T-helper 1 cell treated with Interleukin-12 subunit alpha and Interleukin-12 subunit beta and Interleukin-4 antibody, amounts not matched to agents 30 μg/mL and 1 μg/mL, for 36 hours (primary cell): ENCODE measurements around the gene ATG14.
"Not testable (repeated sequence)": the region's sequence is repeated elsewhere in the genome, so short reads cannot be mapped to it uniquely, and the experiment has no call there.

Experiments
- H3K27ac Mint-ChIP-seq: one replicate; pipeline ENCODE4 v1.8.0; 2021; ENCODE audit warnings: mild to moderate bottlenecking, mixed read lengths
- H3K27me3 Mint-ChIP-seq: one replicate; pipeline ENCODE4 v1.8.0; 2021; ENCODE audit warnings: low read depth, mixed read lengths
- H3K36me3 Mint-ChIP-seq: one replicate; pipeline ENCODE4 v1.8.0; 2021; ENCODE audit warnings: low read depth, mixed read lengths
- H3K4me1 Mint-ChIP-seq: one replicate; pipeline ENCODE4 v1.8.0; 2021; ENCODE audit warnings: low read depth, mixed read lengths
- H3K4me3 Mint-ChIP-seq: one replicate; pipeline ENCODE4 v1.8.0; 2021; ENCODE audit warnings: mild to moderate bottlenecking, moderate library complexity, mixed read lengths
- H3K9me3 Mint-ChIP-seq: one replicate; pipeline ENCODE4 v1.8.0; 2021; ENCODE audit warnings: mixed read lengths

ATG14 gene

DNA sequence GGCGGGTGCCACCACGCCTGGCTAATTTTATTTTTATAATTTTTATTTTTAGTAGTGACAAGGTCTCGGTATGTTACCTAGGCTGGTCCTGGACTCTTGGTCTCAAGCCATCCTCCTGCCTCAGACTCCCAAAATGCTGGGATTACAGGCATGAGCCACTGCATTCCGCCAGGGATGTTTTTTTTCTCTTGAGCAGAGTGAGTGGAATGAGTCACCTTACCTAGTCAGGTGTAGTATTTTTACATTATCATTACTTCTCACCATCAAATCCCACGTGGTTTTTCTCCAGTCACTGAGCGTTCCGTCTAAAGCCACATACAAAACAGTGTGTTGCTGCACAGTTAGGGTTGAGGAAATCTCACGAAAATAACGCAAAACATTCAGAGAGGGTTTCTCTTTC lies 29.7 kb upstream of the ATG14 start:
- Mint-ChIP-seq H3K9me3 (no peaks in the 10 kb centered on the region), H3K27ac (no peak overlapping the region), H3K4me3 (no peak overlapping the region), H3K27me3 (peaks cover 4% of the 10 kb centered on the region), H3K36me3 (no peaks in the 10 kb centered on the region), H3K4me1 (no peaks in the 10 kb centered on the region)

DNA sequence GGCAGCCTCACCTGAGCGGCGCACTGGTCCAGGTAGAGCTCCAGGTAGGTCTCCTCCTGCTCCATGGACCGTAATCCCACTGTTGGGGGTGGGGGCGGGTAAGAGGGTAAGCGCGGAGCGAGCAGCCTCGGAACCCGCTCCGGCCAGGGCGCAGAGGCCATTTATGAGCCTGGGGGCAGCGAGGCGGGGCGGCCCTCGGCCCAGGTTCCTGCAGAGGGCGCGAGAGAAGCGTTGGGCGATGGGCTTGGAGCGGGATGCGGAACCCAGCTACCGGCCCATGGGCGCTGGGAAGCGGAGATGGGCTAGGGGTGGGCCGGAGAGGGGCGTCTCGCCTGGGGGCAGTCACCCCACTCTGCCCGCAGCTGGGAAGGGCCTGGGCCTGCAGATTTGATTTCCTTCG lies 28.8 kb upstream of the ATG14 start, which contains the start of gene TBPL2:
Gene TBPL2, minus strand, starts transcription at position 232 of the 400 bp plus-strand sequence. Its CDS starts 167 bp downstream, at position 65.
- Mint-ChIP-seq H3K36me3 (no peaks in the 10 kb centered on the region), H3K27me3 (peaks cover 4% of the 10 kb centered on the region), H3K4me1 (no peaks in the 10 kb centered on the region), H3K4me3 (no peak within 1 kb of the TSS), H3K27ac (no peak within 1 kb of the TSS), H3K9me3 (no peaks in the 10 kb centered on the region)

DNA sequence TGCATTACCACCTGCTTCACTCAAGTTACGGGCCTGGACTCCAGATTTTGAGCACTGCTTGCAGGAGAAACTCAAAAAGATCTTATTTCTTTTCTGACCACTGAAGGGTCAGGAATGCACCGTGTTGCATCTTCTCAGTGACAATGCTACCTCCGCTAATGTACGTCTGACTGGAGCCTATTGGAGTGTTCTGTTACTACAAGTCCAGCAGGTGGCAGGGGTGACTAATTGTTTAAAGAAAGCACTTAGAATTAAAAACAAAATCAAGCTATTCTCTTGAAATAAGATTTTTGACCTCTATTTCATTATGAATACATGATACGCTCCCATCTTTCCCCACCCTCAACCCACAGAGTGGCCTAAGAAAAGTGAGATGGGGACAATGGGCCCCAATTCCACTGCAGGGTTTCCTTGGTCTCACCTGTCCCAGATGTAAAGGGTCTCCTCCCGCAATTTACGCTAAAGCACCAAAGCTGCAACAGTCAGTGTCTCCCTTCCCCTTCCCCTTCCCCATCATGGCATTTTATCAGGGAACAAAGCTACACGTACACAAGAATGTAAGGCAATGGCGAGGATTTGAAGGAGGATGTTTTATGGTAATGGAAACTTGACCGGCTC lies 26.5 kb upstream of the ATG14 start:
- Mint-ChIP-seq H3K9me3 (no peaks in the 10 kb centered on the region), H3K27me3 (peaks cover 4% of the 10 kb centered on the region), H3K27ac (no peak overlapping the region), H3K4me3 (no peak overlapping the region), H3K36me3 (no peaks in the 10 kb centered on the region), H3K4me1 (peaks cover 12% of the 10 kb centered on the region)

DNA sequence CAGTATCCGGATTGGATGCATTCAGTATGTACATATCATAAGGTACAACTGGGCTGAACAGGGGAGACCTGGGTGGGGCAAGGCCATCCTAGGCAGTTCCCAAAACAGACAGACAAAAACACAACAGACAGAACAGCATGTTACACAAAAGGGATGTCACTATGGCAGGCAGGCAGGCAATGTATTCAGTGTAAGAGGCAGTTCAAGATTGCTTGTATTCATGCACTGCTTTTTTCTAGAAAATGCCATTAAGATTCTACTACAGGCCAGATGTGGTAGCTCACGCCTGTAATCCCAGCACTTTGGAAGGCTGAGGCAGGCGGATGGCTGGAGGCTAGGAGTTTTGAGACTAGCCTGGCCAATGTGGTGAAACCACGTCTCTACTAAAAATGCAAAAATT lies 25.3 kb upstream of the ATG14 start:
- H3K27me3 Mint-ChIP-seq, result peaks cover 4% of the 10 kb centered on the region
- no peaks in the 10 kb centered on the region for H3K36me3 Mint-ChIP-seq
- H3K4me1 Mint-ChIP-seq, result peaks cover 14% of the 10 kb centered on the region
- H3K4me3 Mint-ChIP-seq, result no peak overlapping the region
- no peak overlapping the region for H3K27ac Mint-ChIP-seq
- no peaks in the 10 kb centered on the region for H3K9me3 Mint-ChIP-seq

DNA sequence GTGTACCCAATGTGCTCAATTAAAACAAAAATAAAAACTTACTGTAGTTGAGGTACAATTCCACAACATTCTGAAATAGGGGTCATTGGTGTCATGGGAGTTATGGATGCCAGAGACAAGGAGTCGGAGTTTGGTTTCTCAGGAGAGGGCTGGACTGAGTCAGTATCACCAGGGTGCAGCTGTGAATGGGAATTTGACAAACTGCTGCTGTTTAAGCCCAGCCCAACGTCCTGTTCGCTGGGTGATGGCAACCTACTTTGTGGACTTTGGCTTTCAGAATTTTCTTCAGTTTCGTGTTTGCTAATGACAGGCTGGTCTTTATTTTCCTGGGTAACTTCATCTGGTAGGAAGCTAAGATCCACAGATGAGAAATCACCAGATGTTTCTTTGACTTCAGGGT lies 24.9 kb upstream of the ATG14 start:
- H3K36me3 Mint-ChIP-seq, result no peaks in the 10 kb centered on the region
- H3K4me1 Mint-ChIP-seq, result peaks cover 14% of the 10 kb centered on the region
- peaks cover 4% of the 10 kb centered on the region for H3K27me3 Mint-ChIP-seq
- no peak overlapping the region for H3K27ac Mint-ChIP-seq
- H3K9me3 Mint-ChIP-seq, result no peaks in the 10 kb centered on the region
- H3K4me3 Mint-ChIP-seq, result no peak overlapping the region

DNA sequence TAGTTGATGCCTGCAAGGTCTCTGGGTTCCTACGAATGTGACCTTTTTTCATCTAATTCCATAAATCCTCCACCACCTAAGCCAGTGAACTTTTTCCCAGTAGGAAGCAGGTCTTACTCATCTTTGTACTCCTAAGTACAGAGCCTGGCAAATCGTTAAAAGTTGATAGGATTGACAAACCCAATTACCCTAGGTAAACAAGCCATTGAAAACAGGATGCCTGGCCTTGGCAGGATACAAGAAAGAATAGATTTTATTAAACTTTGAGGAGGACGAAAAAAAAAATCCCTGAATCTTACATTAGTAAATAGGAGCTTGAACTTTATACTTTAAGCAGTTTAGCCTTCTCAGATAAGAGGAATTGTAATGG lies 23.2 kb upstream of the ATG14 start:
- Mint-ChIP-seq H3K27ac (no peak overlapping the region), H3K4me3 (no peak overlapping the region), H3K36me3 (no peaks in the 10 kb centered on the region), H3K4me1 (peaks cover 18% of the 10 kb centered on the region), H3K9me3 (no peaks in the 10 kb centered on the region), H3K27me3 (peaks cover 4% of the 10 kb centered on the region)

DNA sequence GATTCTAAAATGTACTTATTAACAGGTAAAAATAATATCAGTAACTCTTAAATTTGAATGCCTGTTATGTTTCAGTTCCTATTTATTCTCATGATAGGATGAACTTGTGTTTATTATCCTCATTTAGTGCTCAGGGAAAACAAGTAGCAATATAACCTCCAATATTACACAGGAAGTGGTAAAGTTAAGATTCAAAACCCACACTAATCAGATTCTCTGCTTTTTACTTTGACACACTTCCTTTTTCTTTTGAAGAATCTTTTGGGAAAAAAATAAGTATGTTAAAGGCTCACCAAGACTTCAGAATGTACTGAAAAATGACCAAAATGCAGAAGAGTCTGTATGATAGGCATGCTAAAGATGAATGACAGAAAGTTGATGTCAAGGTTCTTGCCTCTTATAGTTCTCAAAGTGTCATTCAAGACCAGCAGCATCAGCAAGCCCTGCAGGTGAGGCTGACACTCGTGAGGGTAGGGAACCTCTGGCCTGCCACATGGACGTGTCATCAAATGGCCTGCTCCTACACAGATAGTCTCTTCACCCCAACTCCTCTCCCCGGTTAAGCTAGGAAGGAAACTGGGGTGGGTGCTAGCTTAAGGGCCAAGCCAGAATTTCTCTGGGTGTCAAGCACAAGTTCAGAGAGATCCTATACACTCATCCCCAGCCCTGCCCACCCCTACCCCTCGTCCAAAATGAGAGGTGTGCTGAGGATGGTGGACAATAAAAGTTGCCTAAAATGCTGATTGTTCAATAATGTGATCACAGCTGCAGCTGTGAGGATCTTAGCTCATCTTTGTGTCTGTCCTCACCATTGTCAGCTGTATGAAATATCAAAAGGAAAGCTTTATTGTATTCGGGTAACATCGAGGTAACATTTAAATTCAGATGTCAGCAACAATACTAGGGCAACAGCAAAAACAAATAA lies 22.5 kb upstream of the ATG14 start:
- Mint-ChIP-seq H3K4me1 (peaks cover 18% of the 10 kb centered on the region), H3K36me3 (no peaks in the 10 kb centered on the region), H3K4me3 (peak overlapping the region; percentile 25), H3K27me3 (peaks cover 4% of the 10 kb centered on the region), H3K9me3 (no peaks in the 10 kb centered on the region), H3K27ac (no peak overlapping the region)

DNA sequence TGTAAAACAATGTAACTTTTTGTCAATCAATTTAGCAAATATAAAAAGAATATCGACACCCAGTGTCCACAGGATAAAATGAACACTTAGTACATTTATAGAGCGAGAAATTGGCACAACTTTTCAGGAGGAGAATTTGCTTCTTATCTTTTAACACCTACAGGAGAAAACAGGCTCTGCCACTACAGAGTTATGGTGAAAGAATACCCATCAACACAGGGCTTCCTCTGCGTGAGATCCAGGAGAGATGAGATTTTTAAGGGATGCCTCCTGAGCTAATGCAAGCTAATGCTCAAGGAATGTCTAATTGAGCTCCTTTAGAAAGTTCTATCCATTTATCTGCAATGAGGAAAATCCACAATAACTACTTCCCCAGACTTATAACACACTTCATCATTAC lies 21.0 kb upstream of the ATG14 start:
- H3K4me1 Mint-ChIP-seq, result peaks cover 18% of the 10 kb centered on the region

DNA sequence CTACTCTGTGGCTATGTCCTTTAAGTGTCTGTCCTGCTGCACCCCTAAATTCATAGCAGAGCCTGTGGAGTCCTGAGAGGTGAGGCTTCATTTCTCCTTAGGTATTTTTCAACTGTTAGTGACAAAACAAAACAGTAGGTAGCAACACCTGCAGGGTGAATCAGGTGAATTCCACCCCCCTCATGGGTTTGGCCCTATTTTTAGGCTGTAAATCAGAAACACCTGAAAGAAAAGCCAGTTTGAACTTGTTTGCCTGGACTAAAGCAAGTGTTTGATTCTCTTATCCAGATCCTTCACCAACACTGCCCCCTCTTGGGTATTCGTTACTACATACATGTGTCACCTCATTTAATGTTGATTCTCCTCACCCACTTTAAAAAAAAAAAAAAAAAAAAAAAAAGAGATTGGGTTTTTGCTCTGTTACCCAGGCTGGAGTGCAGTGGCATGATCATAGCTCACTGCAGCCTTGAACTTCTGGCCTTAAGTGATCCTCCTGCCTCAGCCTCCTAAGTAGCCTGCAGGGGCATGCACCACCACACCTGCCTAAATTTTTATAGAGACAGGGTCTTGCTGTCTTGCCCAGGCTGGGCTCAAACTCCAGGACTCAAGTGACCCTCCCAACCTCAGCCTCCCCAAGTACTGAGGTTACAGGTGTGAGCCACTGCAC lies 18.5 kb upstream of the ATG14 start:
- Mint-ChIP-seq H3K27me3 (no peaks in the 10 kb centered on the region), H3K27ac (peak overlapping the region; percentile 41), H3K4me1 (peaks cover 18% of the 10 kb centered on the region), H3K4me3 (no peak overlapping the region), H3K36me3 (no peaks in the 10 kb centered on the region), H3K9me3 (no peaks in the 10 kb centered on the region)

More for the DNA sequence above, 21.0 kb upstream of the ATG14 start:
- Mint-ChIP-seq H3K27me3 (no peaks in the 10 kb centered on the region), H3K9me3 (no peaks in the 10 kb centered on the region), H3K36me3 (no peaks in the 10 kb centered on the region), H3K4me3 (no peak overlapping the region), H3K27ac (no peak overlapping the region)

DNA sequence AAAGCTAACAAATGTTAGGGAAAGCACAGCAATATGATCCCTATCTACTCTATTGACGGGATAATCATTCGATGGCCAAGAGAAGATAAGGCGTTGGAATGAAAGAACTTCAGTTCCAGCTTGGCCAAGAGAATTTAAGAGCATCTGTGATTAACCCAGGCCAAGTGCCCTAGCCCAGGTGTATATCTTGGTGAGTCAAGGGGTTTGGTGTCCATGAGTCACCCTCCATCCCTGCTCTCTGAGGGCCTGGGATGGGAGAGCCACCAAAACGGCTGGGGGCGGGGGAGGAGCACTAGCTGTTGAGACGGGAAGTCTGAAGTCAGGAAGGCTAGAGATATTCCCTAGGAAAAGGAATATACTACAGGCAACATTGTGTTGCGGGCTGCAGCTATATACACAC lies 15.8 kb upstream of the ATG14 start:
- Mint-ChIP-seq H3K9me3 (no peaks in the 10 kb centered on the region), H3K27me3 (no peaks in the 10 kb centered on the region), H3K36me3 (no peaks in the 10 kb centered on the region), H3K4me3 (no peak overlapping the region), H3K4me1 (peaks cover 4% of the 10 kb centered on the region), H3K27ac (no peak overlapping the region)

DNA sequence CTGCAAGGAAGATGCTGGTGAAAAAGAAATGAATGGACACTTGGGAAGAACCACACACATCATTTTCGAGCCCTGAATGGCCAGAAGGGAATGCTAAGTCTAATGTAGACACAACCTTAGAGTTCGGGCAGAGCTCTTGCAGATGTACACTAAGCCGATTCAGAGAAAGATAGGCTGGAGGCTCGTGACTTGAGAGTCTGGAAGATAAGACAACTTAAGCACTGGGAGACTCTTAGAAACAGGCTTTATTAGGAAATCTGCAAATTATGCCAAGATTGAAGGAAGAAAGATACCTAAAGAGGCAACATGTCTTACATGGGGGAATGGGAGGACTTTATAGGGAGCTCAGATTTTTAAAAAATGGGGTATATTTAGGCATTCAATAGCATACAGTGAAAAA lies 15.3 kb upstream of the ATG14 start:
- H3K27me3 Mint-ChIP-seq, result no peaks in the 10 kb centered on the region
- H3K27ac Mint-ChIP-seq, result no peak overlapping the region
- H3K9me3 Mint-ChIP-seq, result no peaks in the 10 kb centered on the region
- H3K4me3 Mint-ChIP-seq, result no peak overlapping the region
- no peaks in the 10 kb centered on the region for H3K36me3 Mint-ChIP-seq
- peaks cover 4% of the 10 kb centered on the region for H3K4me1 Mint-ChIP-seq

DNA sequence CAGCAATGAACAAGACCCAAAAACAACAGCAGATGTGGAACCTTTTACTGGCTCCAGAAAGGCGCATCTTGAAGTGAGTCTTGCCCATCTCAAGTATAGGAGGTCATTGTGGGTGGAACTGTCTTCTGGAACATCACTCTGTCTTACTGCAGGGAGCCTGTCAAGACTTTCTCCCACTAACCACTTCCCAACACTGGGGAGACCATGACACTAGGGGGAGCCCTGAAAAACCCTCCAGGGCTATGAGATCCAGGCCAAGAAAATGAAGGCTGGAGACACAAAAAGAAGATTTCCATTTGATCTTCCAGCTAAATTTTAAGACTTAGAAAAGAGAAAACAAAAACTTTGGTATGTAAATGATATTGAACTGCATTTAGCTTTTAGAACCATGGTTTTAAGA lies 13.5 kb upstream of the ATG14 start:
- H3K4me3 Mint-ChIP-seq, result no peak overlapping the region
- H3K36me3 Mint-ChIP-seq, result no peaks in the 10 kb centered on the region

DNA sequence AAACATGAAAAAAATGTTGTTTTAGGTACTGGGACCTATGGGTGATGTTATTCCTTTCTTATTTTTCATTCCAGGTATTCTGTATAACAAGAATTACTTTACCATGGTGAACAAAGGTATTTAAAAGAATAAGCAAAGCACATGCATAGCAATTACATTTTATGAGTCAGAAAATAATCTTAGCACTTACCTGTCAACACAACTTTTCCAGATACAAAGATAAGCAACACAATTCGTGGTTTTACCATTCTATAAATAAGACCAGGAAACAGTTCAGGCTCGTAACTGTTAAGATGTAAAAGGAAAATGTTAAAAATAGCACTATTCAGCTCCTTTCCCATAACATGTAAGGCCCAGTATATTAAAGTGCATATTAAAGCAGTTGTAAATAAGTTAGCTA lies 12.3 kb upstream of the ATG14 start:
- no peaks in the 10 kb centered on the region for H3K9me3 Mint-ChIP-seq
- H3K27me3 Mint-ChIP-seq, result no peaks in the 10 kb centered on the region
- no peaks in the 10 kb centered on the region for H3K4me1 Mint-ChIP-seq
- H3K36me3 Mint-ChIP-seq, result no peaks in the 10 kb centered on the region
- H3K27ac Mint-ChIP-seq, result no peak overlapping the region
- H3K4me3 Mint-ChIP-seq, result no peak overlapping the region

More for the DNA sequence above, 13.5 kb upstream of the ATG14 start:
- peaks cover 3% of the 10 kb centered on the region for H3K4me1 Mint-ChIP-seq
- no peak overlapping the region for H3K27ac Mint-ChIP-seq
- H3K27me3 Mint-ChIP-seq, result no peaks in the 10 kb centered on the region
- no peaks in the 10 kb centered on the region for H3K9me3 Mint-ChIP-seq

DNA sequence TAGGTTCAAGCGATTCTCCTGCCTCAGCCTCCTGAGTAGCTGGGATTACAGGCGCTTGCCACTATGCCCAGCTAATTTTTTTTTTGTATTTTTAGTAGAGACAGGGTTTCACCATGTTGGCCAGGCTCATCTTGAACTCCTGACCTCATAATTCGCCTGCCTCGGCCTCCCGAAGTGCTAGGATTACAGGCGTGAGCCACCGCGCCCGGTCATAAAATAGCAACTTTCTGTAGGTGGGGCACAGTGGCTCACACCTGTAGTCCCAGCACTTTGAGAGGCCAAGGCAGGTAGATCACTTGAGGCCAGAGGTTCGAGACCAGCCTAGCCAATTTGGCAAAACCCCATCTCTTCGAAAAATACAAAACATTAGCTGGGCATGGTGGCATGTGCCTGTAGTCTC lies 10.7 kb upstream of the ATG14 start:
- H3K36me3 Mint-ChIP-seq, H3K4me3 Mint-ChIP-seq, H3K27ac Mint-ChIP-seq, H3K4me1 Mint-ChIP-seq, H3K9me3 Mint-ChIP-seq, H3K27me3 Mint-ChIP-seq: not testable (repeated sequence)

DNA sequence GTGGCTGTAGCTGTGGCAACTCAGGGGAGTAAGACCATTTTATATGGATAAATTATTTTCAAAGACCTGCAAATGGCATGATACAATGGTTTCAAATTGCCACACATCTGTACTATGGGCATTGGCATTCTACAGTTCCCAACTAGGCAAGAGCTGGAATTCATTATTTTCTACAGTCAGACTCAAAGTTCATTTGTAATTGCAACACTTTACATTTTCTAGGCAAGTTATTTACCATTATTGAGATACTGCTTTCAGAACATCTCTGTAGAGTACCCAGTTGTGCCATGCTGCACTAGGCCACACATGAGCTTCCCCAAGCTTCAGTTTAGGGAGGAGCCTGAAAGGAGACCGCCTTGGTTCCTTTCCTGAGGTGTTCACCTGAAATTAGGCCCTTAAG lies 8.0 kb upstream of the ATG14 start:
- Mint-ChIP-seq H3K27me3 (no peaks in the 10 kb centered on the region), H3K36me3 (no peaks in the 10 kb centered on the region), H3K9me3 (no peaks in the 10 kb centered on the region), H3K4me3 (no peak overlapping the region), H3K27ac (no peak overlapping the region), H3K4me1 (peaks cover 1% of the 10 kb centered on the region)
